Measurements from ENCODE around the gene GALNT10.

- no peak for TF ChIP-seq CTCF (conservative IDR thresholded peaks at IDR 0.05; ENCODE audit: low read depth in 2 of 2)
- no peak for TF ChIP-seq POLR2AphosphoS5 (IDR thresholded peaks at IDR 0.05; ENCODE audit: low read depth)
- TF ChIP-seq EZH2phosphoT487 (IDR thresholded peaks at IDR 0.05; ENCODE audit: unreplicated experiment): no peak
- no peak for TF ChIP-seq EZH2 (IDR thresholded peaks at IDR 0.05; ENCODE audit: low read depth, unreplicated experiment)
- TF ChIP-seq CREB1 (CRISPR knock-in tag; IDR thresholded peaks at IDR 0.05; ENCODE audit: low read depth): peak; percentile 53; the same call in 1 of the 2 replicates
- no peak for TF ChIP-seq REST (IDR thresholded peaks at IDR 0.05; ENCODE audit: unreplicated experiment)
- TF ChIP-seq ZNF331 (CRISPR knock-in tag; IDR thresholded peaks at IDR 0.05; ENCODE audit: low read depth): no peak
- no peak for TF ChIP-seq JUNB (IDR thresholded peaks at IDR 0.05; ENCODE audit: unreplicated experiment)
- TF ChIP-seq ZNF114 (CRISPR knock-in tag; IDR thresholded peaks at IDR 0.05): no peak; the same call in 1 of the 2 replicates
- no peak for TF ChIP-seq ETS1 (IDR thresholded peaks at IDR 0.05)
These were observed 23.4 kb upstream of the GALNT10 start for GRCh38 chr5:154166901-154167791.

Data from GM23338 (cell line).